GM21737 (cell line): ENCODE results near the gene SLFN12L.
A peak's percentile ranks its signal among the peaks of the same experiment; 100 is the strongest.

ENCODE experiments used
- ATAC-seq: cut with Tn5 transposase; IDR thresholded peaks from one replicate; pipeline ENCODE4 v1.9.1; 2021; ENCODE audit warnings: mild to moderate bottlenecking, moderate library complexity; ENCODE audit not compliant: unreplicated experiment

SLFN12L gene

GRCh38 chr17:35433075-35433894, 104.2 kb downstream of the SLFN12L start:
- ATAC-seq: no peak

- ATAC-seq: peak; percentile 79
These were observed 105.1 kb downstream of the SLFN12L start, which contains the start of gene SLFN12 for GRCh38 chr17:35432176-35433074. Gene SLFN12 (minus strand): TSS chr17:35432500. CDS start chr17:35423028, 9,472 bp downstream.

GRCh38 chr17:35429702-35430101, 107.8 kb downstream of the SLFN12L start:
- no peak for ATAC-seq

- ATAC-seq: no peak
These were observed 109.2 kb downstream of the SLFN12L start for GRCh38 chr17:35428229-35428628.

- ATAC-seq: no peak
These were observed 113.7 kb downstream of the SLFN12L start for GRCh38 chr17:35423761-35424160.
